GM12874 (cell line): ENCODE measurements around the gene CPXM2.

Experiments
- CTCF ChIP-seq: IDR thresholded peaks from 2 replicates; pipeline ENCODE4 v1.5.1; 2011; ENCODE audit warnings: low read depth, mild to moderate bottlenecking, control low read depth, low read length, moderate library complexity; ENCODE audit not compliant: insufficient read depth

The CPXM2 gene

GRCh38 chr10:123766012-123766411, 125.6 kb downstream of the CPXM2 start:
- TF ChIP-seq CTCF: no peak

GRCh38 chr10:123761666-123762230, 129.9 kb downstream of the CPXM2 start:
- TF ChIP-seq CTCF: no peak

- TF ChIP-seq CTCF: no peak
Measured at GRCh38 chr10:123761038-123761428, 130.6 kb downstream of the CPXM2 start.

GRCh38 chr10:123760356-123761037, 131.1 kb downstream of the CPXM2 start:
- no peak for TF ChIP-seq CTCF

GRCh38 chr10:123759501-123760031, 132.0 kb downstream of the CPXM2 start:
- no peak for TF ChIP-seq CTCF

DNA sequence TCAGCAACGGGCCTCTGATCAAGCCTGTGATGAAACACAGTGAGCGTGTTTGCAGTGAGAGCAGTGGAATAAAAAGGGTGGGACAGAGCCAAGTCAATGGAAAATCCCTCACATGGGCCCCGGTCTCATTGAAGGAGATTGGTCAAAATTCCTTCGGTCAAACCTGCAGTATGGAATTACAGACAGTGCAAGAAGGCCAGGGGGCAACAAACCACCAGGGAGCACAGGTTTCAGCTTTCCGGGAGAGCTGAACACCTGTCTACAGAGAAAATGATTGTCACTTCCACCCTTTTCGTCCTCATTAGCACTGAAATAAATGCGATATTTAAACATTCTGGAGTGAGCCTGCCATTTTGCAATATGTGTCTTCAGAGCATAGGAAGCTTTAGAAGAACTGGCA, 132.6 kb downstream of the CPXM2 start:
- no peak for TF ChIP-seq CTCF

GRCh38 chr10:123757853-123758252, 133.8 kb downstream of the CPXM2 start:
- no peak for TF ChIP-seq CTCF
